Progenitor cell of endocrine pancreas (in vitro differentiated cells): ENCODE measurements around the gene CHTF8. TPM values are rescaled to one million over a fixed set of nuclear protein-coding genes. Genes with fewer than 3 reads are reported as not detected.
"Not testable (repeated sequence)": the region's sequence is repeated elsewhere in the genome, so short reads cannot be mapped to it uniquely, and the experiment has no call there.

Source experiments
- DNase-seq: peaks from one replicate; pipeline ENCODE4 v3.0.0; 2021; ENCODE audit warnings: low spot score; ENCODE audit not compliant: unreplicated experiment
- H3K27ac Mint-ChIP-seq: 2 replicates; pipeline ENCODE4 v1.8.0; 2021; ENCODE audit warnings: mild to moderate bottlenecking, moderate library complexity, mixed read lengths
- H3K27me3 Mint-ChIP-seq: 2 replicates; pipeline ENCODE4 v1.8.0; 2021; ENCODE audit warnings: mixed read lengths
- H3K36me3 Mint-ChIP-seq: 2 replicates; pipeline ENCODE4 v1.8.0; 2022; ENCODE audit warnings: mixed read lengths; ENCODE audit not compliant: insufficient read depth
- H3K4me1 Mint-ChIP-seq: 2 replicates; pipeline ENCODE4 v1.8.0; 2021; ENCODE audit warnings: low read depth, mixed read lengths
- H3K4me3 Mint-ChIP-seq: 2 replicates; pipeline ENCODE4 v1.8.0; 2021; ENCODE audit warnings: low read depth, mild to moderate bottlenecking, moderate library complexity, mixed read lengths
- H3K9me3 Mint-ChIP-seq: 2 replicates; pipeline ENCODE4 v1.8.0; 2021; ENCODE audit warnings: low read depth, mixed read lengths
- CTCF ChIP-seq: fragments of 200-600 bp; sonication (generic); IDR thresholded peaks from one replicate; pipeline ENCODE4 v1.5.0; 2021; ENCODE audit warnings: antibody characterized with exemption, mild to moderate bottlenecking; ENCODE audit not compliant: unreplicated experiment
- total RNA-seq: library from RNA; stranded (reverse); gene quantifications from 2 replicates; pipeline ENCODE4 v1.2.1, GENCODE V29; 2021

Gene CHTF8
- total RNA-seq, 1 donor from 2014 or later, result 117 TPM

GRCh38 chr16:69145658-69146057 is 13.3 kb upstream of the CHTF8 start:
- Mint-ChIP-seq H3K27ac (no peak overlapping the region), H3K9me3 (no peaks in the 10 kb centered on the region), H3K36me3 (peaks cover 33% of the 10 kb centered on the region), H3K4me1 (peaks cover 5% of the 10 kb centered on the region), H3K27me3 (no peaks in the 10 kb centered on the region), H3K4me3 (no peak overlapping the region)
- DNase-seq, result no peak
- no peak for TF ChIP-seq CTCF

GRCh38 chr16:69143116-69143515 is 10.7 kb upstream of the CHTF8 start:
- no peak for DNase-seq
- no peak overlapping the region for H3K4me3 Mint-ChIP-seq
- peaks cover 5% of the 10 kb centered on the region for H3K4me1 Mint-ChIP-seq
- TF ChIP-seq CTCF, result no peak
- no peak overlapping the region for H3K27ac Mint-ChIP-seq
- no peaks in the 10 kb centered on the region for H3K27me3 Mint-ChIP-seq
- H3K36me3 Mint-ChIP-seq, result peaks cover 37% of the 10 kb centered on the region
- no peaks in the 10 kb centered on the region for H3K9me3 Mint-ChIP-seq

GRCh38 chr16:69141936-69142335 is 9.5 kb upstream of the CHTF8 start:
- Mint-ChIP-seq H3K9me3 (no peaks in the 10 kb centered on the region), H3K27ac (peak overlapping the region; percentile 66), H3K4me3 (no peak overlapping the region), H3K4me1 (peaks cover 5% of the 10 kb centered on the region), H3K36me3 (peaks cover 39% of the 10 kb centered on the region), H3K27me3 (no peaks in the 10 kb centered on the region)
- no peak for TF ChIP-seq CTCF
- DNase-seq, result no peak

GRCh38 chr16:69141014-69141413 is 8.6 kb upstream of the CHTF8 start:
- Mint-ChIP-seq H3K27ac (peak overlapping the region; percentile 81), H3K4me1 (peaks cover 5% of the 10 kb centered on the region), H3K27me3 (no peaks in the 10 kb centered on the region), H3K9me3 (no peaks in the 10 kb centered on the region), H3K36me3 (peaks cover 37% of the 10 kb centered on the region), H3K4me3 (no peak overlapping the region)
- DNase-seq, result no peak
- no peak for TF ChIP-seq CTCF

GRCh38 chr16:69139464-69139863 is 7.1 kb upstream of the CHTF8 start:
- not testable (repeated sequence) for H3K27ac Mint-ChIP-seq, H3K27me3 Mint-ChIP-seq, H3K4me3 Mint-ChIP-seq, DNase-seq, H3K4me1 Mint-ChIP-seq, H3K9me3 Mint-ChIP-seq
- peaks cover 33% of the 10 kb centered on the region for H3K36me3 Mint-ChIP-seq

- Mint-ChIP-seq H3K27me3 (no peaks in the 10 kb centered on the region), H3K4me1 (peaks cover 16% of the 10 kb centered on the region), H3K9me3 (no peaks in the 10 kb centered on the region), H3K36me3 (peaks cover 30% of the 10 kb centered on the region), H3K4me3 (no peak overlapping the region), H3K27ac (no peak overlapping the region)
- DNase-seq, result no peak
- no peak for TF ChIP-seq CTCF
These were observed 6.2 kb upstream of the CHTF8 start for GRCh38 chr16:69138608-69139007.
